Measurements from ENCODE around the gene SLC5A10. TPM values are rescaled to one million over a fixed set of nuclear protein-coding genes. Genes with fewer than 3 reads are reported as not detected.
"Not testable (repeated sequence)": the region's sequence is repeated elsewhere in the genome, so short reads cannot be mapped to it uniquely, and the experiment has no call there.

The SLC5A10 gene
- total RNA-seq, 1 donor from 2014 or later, result not detected

GRCh38 chr17:19047510-19047909 lies 95.5 kb downstream of the SLC5A10 start:
- not testable (repeated sequence) for DNase-seq

- not testable (repeated sequence) for DNase-seq
Measured at GRCh38 chr17:19048826-19049225, 96.9 kb downstream of the SLC5A10 start.

- not testable (repeated sequence) for DNase-seq
Measured at GRCh38 chr17:19055447-19055846, 103.5 kb downstream of the SLC5A10 start.

- not testable (repeated sequence) for DNase-seq
Measured at GRCh38 chr17:19062009-19062717, 110.2 kb downstream of the SLC5A10 start.

- not testable (repeated sequence) for DNase-seq
Measured at GRCh38 chr17:19062718-19063325, 110.9 kb downstream of the SLC5A10 start.

- not testable (repeated sequence) for DNase-seq
Measured at GRCh38 chr17:19063326-19063956, 111.5 kb downstream of the SLC5A10 start.

GRCh38 chr17:19064378-19064777 lies 112.4 kb downstream of the SLC5A10 start:
- not testable (repeated sequence) for DNase-seq

- DNase-seq, result not testable (repeated sequence)
Measured at GRCh38 chr17:19070318-19071168, 118.6 kb downstream of the SLC5A10 start.

Small RNAs within 50 kb of the gene (small RNA-seq; reads per million reads assigned to genes)
- gene AC090286.3 (not detected), gene RF00324 (not detected)

Other genes with a start within 250 kb of the SLC5A10 start
- gene FBXW10, start 208.1 kb upstream of the SLC5A10 start, total RNA-seq, result 0.47 TPM
- 56.9 TPM for gene TVP23B, start 171.0 kb upstream of the SLC5A10 start, total RNA-seq
- 140 TPM for gene PRPSAP2, start 94.0 kb upstream of the SLC5A10 start, total RNA-seq
- gene FAM83G, start 52.6 kb downstream of the SLC5A10 start, total RNA-seq, result 0.16 TPM
- gene GRAP, start 94.8 kb downstream of the SLC5A10 start, total RNA-seq, result 3.6 TPM
- gene GRAPL, start 175.4 kb downstream of the SLC5A10 start, total RNA-seq, result not detected